ENCODE results near the gene PRSS21.

The PRSS21 gene

GRCh38 chr16:2846511-2847310 lies 29.7 kb downstream of the PRSS21 start:
- DNase-seq, result no peak

- no peak for DNase-seq
Observed at GRCh38 chr16:2848933-2849725, 32.1 kb downstream of the PRSS21 start.

- no peak for DNase-seq
Observed at GRCh38 chr16:2852003-2852730, 35.1 kb downstream of the PRSS21 start.

- DNase-seq, result no peak
Observed at GRCh38 chr16:2852731-2853507, 35.9 kb downstream of the PRSS21 start.

- no peak for DNase-seq
Observed at GRCh38 chr16:2853531-2854073, 36.6 kb downstream of the PRSS21 start.

GRCh38 chr16:2854700-2855309 lies 37.8 kb downstream of the PRSS21 start:
- no peak for DNase-seq

- no peak for DNase-seq
Observed at GRCh38 chr16:2855536-2855935, 38.5 kb downstream of the PRSS21 start.

- DNase-seq, result no peak
Observed at GRCh38 chr16:2856061-2856670, 39.1 kb downstream of the PRSS21 start.

- DNase-seq, result no peak
Observed at GRCh38 chr16:2856686-2857450, 39.8 kb downstream of the PRSS21 start.

- peak in 1 of 2 experiments; percentile 12 for DNase-seq
Observed at GRCh38 chr16:2857451-2858244, 40.6 kb downstream of the PRSS21 start, which contains the start of gene PRSS22. PRSS22 (minus strand) TSS chr16:2858170; CDS start chr16:2858104, 66 bp downstream.

- DNase-seq, result peak; percentile 26 to 27
Observed at GRCh38 chr16:2858245-2859025, 41.4 kb downstream of the PRSS21 start.

GRCh38 chr16:2859686-2860265 lies 42.7 kb downstream of the PRSS21 start:
- no peak for DNase-seq

- DNase-seq, result no peak
Observed at GRCh38 chr16:2860826-2861567, 44.0 kb downstream of the PRSS21 start.

GRCh38 chr16:2865651-2866050 lies 48.6 kb downstream of the PRSS21 start:
- no peak for DNase-seq

GRCh38 chr16:2866431-2866830 lies 49.4 kb downstream of the PRSS21 start:
- no peak for DNase-seq

GRCh38 chr16:2867661-2867986 lies 50.6 kb downstream of the PRSS21 start:
- DNase-seq, result no peak

- DNase-seq, result peak; percentile 90 to 92
Observed at GRCh38 chr16:2867987-2868789, 51.2 kb downstream of the PRSS21 start.
